MCF 10A (cell line): Measurements from ENCODE around the gene EDNRB. TPM values are rescaled to one million over a fixed set of nuclear protein-coding genes. Genes with fewer than 3 reads are reported as not detected.
A peak's percentile ranks its signal among the peaks of the same experiment; 100 is the strongest.
"Not testable (repeated sequence)": the region's sequence is repeated elsewhere in the genome, so short reads cannot be mapped to it uniquely, and the experiment has no call there.

Source experiments
- BruUV-seq: library from RNA; stranded (reverse); fragments of 400-500 nt; replicated peaks from 2 replicates; lab custom pipeline; 2021; lab: Mats Ljungman, UMichigan
- CTCF ChIA-PET: fragments of 300-600 bp; sonication (Branson Sonifier 250); formaldehyde crosslinking; extraction: SDS; loops from one replicate; lab custom pipeline; 2021; ENCODE audit warnings: antibody characterized with exemption, inconsistent platforms; lab: Yijun Ruan, JAX
- POLR2A ChIA-PET: fragments of 300-600, 350-650 bp; sonication (Branson Sonifier 250); formaldehyde crosslinking; extraction: SDS; loops from one replicate; lab custom pipeline; 2020; ENCODE audit warnings: antibody characterized with exemption, inconsistent platforms; lab: Yijun Ruan, JAX
- DNase-seq: peaks from one replicate; pipeline ENCODE4 v3.0.0-alpha.2; 2018; ENCODE audit not compliant: unreplicated experiment
- H3K27ac Mint-ChIP-seq: one replicate; pipeline ENCODE4 v1.8.0; 2022; ENCODE audit warnings: mild to moderate bottlenecking, low read depth, mixed read lengths; ENCODE audit not compliant: unreplicated experiment
- H3K27me3 Mint-ChIP-seq: one replicate; pipeline ENCODE4 v1.8.0; 2022; ENCODE audit warnings: mixed read lengths; ENCODE audit not compliant: insufficient read depth, unreplicated experiment
- H3K36me3 Mint-ChIP-seq: one replicate; pipeline ENCODE4 v1.8.0; 2022; ENCODE audit warnings: mild to moderate bottlenecking, moderate library complexity, mixed read lengths; ENCODE audit not compliant: insufficient read depth, unreplicated experiment
- H3K4me1 Mint-ChIP-seq: one replicate; pipeline ENCODE4 v1.8.0; 2022; ENCODE audit warnings: mixed read lengths; ENCODE audit not compliant: insufficient read depth, unreplicated experiment
- H3K4me3 Mint-ChIP-seq: one replicate; pipeline ENCODE4 v1.8.0; 2022; ENCODE audit warnings: mild to moderate bottlenecking, moderate library complexity, mixed read lengths; ENCODE audit not compliant: unreplicated experiment
- H3K9me3 Mint-ChIP-seq: one replicate; pipeline ENCODE4 v1.8.0; 2022; ENCODE audit warnings: mixed read lengths; ENCODE audit not compliant: unreplicated experiment
- intact Hi-C: fragments of 100-400 bp; cut with micrococcal nuclease; formaldehyde crosslinking; loops from 2 replicates; pipeline ENCODE4 v1.14.1; 2022
- total RNA-seq: library from RNA; stranded (reverse); gene quantifications from 2 replicates; pipeline ENCODE4 v1.2.3, GENCODE V29; 2022
- TF ChIP-seq, protein P1 (sequence below): fragments of 200-600 bp; IDR thresholded peaks from one replicate; pipeline ENCODE4 v1.8.0; 2022; ENCODE audit warnings: antibody characterized with exemption, mild to moderate bottlenecking; ENCODE audit not compliant: unreplicated experiment

EDNRB gene
- total RNA-seq, 1 experiment from 2014 or later = not detected

DNA sequence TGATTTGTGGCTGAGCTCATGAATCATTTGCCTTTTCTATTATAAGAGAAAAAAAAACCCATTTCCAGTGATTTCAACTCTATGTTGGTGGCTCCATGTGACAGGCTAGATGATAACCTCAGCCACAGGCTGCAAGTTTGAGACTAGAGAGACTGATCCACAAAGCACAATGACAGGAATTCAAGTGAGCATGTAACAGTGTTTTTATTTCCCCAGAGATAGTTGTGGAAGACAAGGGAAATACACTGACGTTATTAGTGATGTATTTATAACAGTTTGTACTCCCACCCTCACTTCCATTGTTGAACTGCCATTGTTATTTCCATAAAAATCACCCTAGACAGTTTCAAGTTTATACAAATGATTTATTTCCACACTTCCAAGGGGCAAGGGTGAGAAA lies 27.9 kb upstream of the EDNRB start:
- Mint-ChIP-seq H3K9me3 (no peaks in the 10 kb centered on the region), H3K4me3 (no peak overlapping the region), H3K27ac (no peak overlapping the region), H3K36me3 (no peaks in the 10 kb centered on the region), H3K4me1 (no peaks in the 10 kb centered on the region), H3K27me3 (peaks cover 17% of the 10 kb centered on the region)
- ChIA-PET CTCF (interaction anchor here (0.6 kb wide), 1 partner anchor 68 kb away, joined by 7 read pairs; no protein-coding TSS in a partner anchor), POLR2A (no interaction called here)
- no peak for DNase-seq
- BruUV-seq = no TSS peak
- intact Hi-C loops = no loop called here
- TF ChIP-seq, protein P1, sequence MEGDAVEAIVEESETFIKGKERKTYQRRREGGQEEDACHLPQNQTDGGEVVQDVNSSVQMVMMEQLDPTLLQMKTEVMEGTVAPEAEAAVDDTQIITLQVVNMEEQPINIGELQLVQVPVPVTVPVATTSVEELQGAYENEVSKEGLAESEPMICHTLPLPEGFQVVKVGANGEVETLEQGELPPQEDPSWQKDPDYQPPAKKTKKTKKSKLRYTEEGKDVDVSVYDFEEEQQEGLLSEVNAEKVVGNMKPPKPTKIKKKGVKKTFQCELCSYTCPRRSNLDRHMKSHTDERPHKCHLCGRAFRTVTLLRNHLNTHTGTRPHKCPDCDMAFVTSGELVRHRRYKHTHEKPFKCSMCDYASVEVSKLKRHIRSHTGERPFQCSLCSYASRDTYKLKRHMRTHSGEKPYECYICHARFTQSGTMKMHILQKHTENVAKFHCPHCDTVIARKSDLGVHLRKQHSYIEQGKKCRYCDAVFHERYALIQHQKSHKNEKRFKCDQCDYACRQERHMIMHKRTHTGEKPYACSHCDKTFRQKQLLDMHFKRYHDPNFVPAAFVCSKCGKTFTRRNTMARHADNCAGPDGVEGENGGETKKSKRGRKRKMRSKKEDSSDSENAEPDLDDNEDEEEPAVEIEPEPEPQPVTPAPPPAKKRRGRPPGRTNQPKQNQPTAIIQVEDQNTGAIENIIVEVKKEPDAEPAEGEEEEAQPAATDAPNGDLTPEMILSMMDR = no peak

DNA sequence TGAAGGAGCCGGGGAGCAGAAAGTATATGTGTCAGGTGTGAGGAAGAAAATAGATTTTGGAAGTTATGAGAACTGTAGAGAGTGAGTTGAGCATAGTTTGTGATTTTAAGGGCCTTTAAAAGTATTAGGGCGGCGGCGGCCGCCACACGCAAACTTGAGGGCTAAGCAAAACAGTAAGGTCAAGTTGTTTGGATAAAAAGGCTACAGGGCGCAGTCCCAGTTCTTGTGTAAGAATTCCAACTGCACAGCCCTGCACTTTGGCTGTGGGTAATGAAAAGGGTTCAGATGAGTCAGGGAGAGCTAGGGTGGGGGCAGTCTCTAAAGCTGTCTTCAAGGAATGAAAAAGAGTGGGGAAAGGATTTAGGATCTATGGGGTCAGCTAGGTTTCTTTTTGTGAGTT lies 16.4 kb upstream of the EDNRB start:
- H3K4me3 Mint-ChIP-seq, POLR2A ChIA-PET, BruUV-seq, intact Hi-C loops, H3K4me1 Mint-ChIP-seq, H3K27ac Mint-ChIP-seq, CTCF ChIA-PET, H3K27me3 Mint-ChIP-seq, H3K36me3 Mint-ChIP-seq, DNase-seq: not testable (repeated sequence)
- H3K9me3 Mint-ChIP-seq = peaks cover 13% of the 10 kb centered on the region

DNA sequence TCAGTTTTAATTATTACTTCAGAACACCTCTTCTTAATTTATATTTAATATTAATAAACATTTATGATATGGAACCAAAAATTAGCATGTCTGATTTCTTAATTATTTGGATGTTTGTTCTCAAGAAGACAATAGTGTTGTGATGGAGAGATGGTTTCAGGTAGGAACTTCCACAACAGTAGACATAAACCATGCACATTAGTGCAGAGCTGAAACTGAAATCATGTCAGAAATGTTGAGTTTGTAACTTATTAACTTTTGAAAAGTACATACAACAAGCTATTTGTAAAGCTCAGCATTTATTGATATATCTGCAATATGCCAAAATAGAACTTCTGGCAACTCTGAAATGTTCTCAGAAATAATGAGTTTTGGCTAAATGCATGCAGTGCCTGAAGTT lies 11.8 kb upstream of the EDNRB start:
- CTCF ChIA-PET = interaction anchor here (0.9 kb wide), 1 partner anchor 10 kb away, joined by 5 read pairs; no protein-coding TSS in a partner anchor
- TF ChIP-seq, protein P1 = no peak

DNA sequence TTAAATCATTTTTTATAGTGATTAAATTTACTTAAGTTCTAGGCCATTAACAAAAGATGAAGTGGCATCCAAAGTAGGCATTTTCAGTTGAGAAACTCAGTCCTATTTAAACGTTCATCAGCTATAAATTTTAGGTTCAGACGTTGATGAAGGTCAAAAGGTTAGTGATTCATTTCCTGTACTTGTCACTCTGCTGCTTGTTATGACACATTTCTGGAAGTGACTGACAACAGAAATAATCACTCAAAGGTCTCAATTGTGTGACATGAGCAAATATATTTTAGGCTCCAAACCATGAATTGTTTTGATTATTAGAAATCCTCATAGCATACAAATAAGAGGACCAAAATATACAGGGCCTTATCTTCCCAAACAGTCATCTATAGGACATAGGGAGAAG lies 10.3 kb upstream of the EDNRB start:
- ChIA-PET POLR2A (no interaction called here), CTCF (no interaction called here)
- peak; percentile 42 for DNase-seq
- BruUV-seq = no TSS peak
- TF ChIP-seq, protein P1 = no peak
- Mint-ChIP-seq H3K9me3 (no peaks in the 10 kb centered on the region), H3K4me1 (no peaks in the 10 kb centered on the region), H3K27ac (no peak overlapping the region), H3K4me3 (no peak overlapping the region), H3K27me3 (no peaks in the 10 kb centered on the region), H3K36me3 (no peaks in the 10 kb centered on the region)
- intact Hi-C loops = no loop called here

More for the DNA sequence above, 11.8 kb upstream of the EDNRB start:
- BruUV-seq = no TSS peak
- no peak for DNase-seq
- intact Hi-C loops = no loop called here
- H3K27me3 Mint-ChIP-seq = no peaks in the 10 kb centered on the region
- no peaks in the 10 kb centered on the region for H3K4me1 Mint-ChIP-seq
- H3K36me3 Mint-ChIP-seq = no peaks in the 10 kb centered on the region
- H3K9me3 Mint-ChIP-seq = no peaks in the 10 kb centered on the region
- no peak overlapping the region for H3K4me3 Mint-ChIP-seq
- no peak overlapping the region for H3K27ac Mint-ChIP-seq
- POLR2A ChIA-PET = no interaction called here
